K562 (cell line): ENCODE results near the gene ATP6V1F. TPM values are rescaled to one million over a fixed set of nuclear protein-coding genes. Genes with fewer than 3 reads are reported as not detected.
A peak's percentile ranks its signal among the peaks of the same experiment; 100 is the strongest.

Experiments
- LARP7 ChIP-seq: fragments of 450-650 bp; IDR thresholded peaks from 2 replicates; pipeline ENCODE4 v1.6.1; 2016
- MAZ ChIP-seq, 2 experiments: fragments of 450-650 bp in 1 of 2; sonication (generic) in 1 of 2; formaldehyde crosslinking; IDR thresholded peaks in 1 of 2; conservative IDR thresholded peaks in 1 of 2; 2 replicates each; pipeline versions ENCODE4 v1.4.0 to v1.5.0; 2020; ENCODE audit warnings: mild to moderate bottlenecking in 1 of 2, missing genetic modification reagents in 1 of 2
- NR2C2 ChIP-seq, 2 experiments: fragments of 200-800 bp in 1 of 2; sonication (Bioruptor generic) in 1 of 2; sonication (generic) in 1 of 2; formaldehyde crosslinking in 1 of 2; IDR thresholded peaks; 2 replicates each; pipeline versions ENCODE4 v1.6.1 to v1.8.0; 2016 to 2022; ENCODE audit warnings: mild to moderate bottlenecking in 1 of 2, missing compliant biosample characterization in 1 of 2, missing genetic modification characterization in 1 of 2, missing genetic modification reagents in 1 of 2
- OTX1 ChIP-seq: fragments of 450-650 bp; formaldehyde crosslinking; IDR thresholded peaks from 2 replicates; pipeline ENCODE4 v1.4.0; 2022; ENCODE audit warnings: mild to moderate bottlenecking
- PCBP2 ChIP-seq: fragments of 200-400 bp; formaldehyde crosslinking; IDR thresholded peaks from 2 replicates; pipeline ENCODE4 v1.6.1; 2018; ENCODE audit warnings: low read length, low read depth, mild to moderate bottlenecking, moderate library complexity; ENCODE audit not compliant: poor library complexity, severe bottlenecking
- PTBP1 ChIP-seq: fragments of 200-400 bp; formaldehyde crosslinking; IDR thresholded peaks from 2 replicates; pipeline ENCODE4 v1.6.1; 2017; ENCODE audit warnings: low read depth, low read length
- ZNF311 ChIP-seq: fragments of 250-450 bp; sonication (Bioruptor Pico); IDR thresholded peaks from 2 replicates; pipeline ENCODE4 v1.4.0; 2020; ENCODE audit warnings: mild to moderate bottlenecking, moderate library complexity
- polyA plus RNA-seq, 8 experiments: library from polyadenylated mRNA; depleted of rRNA in 4 of 8; stranded (reverse) in 5 of 8; unstranded in 3 of 8; fragments of >200 nt; fragmentation: Nextera tagmentation in 2 of 8; fragmentation: Illumina TruSeq in 1 of 8; extraction: Ambion mirVana in 2 of 8; extraction: Trizol in 1 of 8; gene quantifications; 2 replicates each; pipeline versions ENCODE4 v1.2.1 to v1.2.3, GENCODE V29; 2011 to 2014; ENCODE audit warnings: inconsistent platforms in 1 of 8, missing spikeins in 1 of 8
- total RNA-seq, 7 experiments: library from RNA; depleted of rRNA in 6 of 7; stranded (reverse); fragments of >200 nt in 6 of 7; fragmentation: Illumina TruSeq in 2 of 7; extraction: Trizol in 2 of 7; gene quantifications; 2 replicates each; pipeline versions ENCODE4 v1.2.1 to v1.2.3, GENCODE V29; 2011 to 2021; ENCODE audit warnings: low replicate concordance in 1 of 7
- TF ChIP-seq, protein P1 (sequence below): fragments of 450-650 bp; IDR thresholded peaks from 2 replicates; pipeline ENCODE4 v1.6.1; 2016; ENCODE audit warnings: mild to moderate bottlenecking, moderate library complexity
- TF ChIP-seq, protein P2 (sequence below): sonication (generic); formaldehyde crosslinking; IDR thresholded peaks from 2 replicates; pipeline ENCODE4 v1.8.0; 2022; ENCODE audit warnings: mild to moderate bottlenecking, missing genetic modification reagents

ATP6V1F gene
- total and polyA plus RNA-seq, 9 of the 15 experiments (the other 6 are each of a cell fraction or from before 2014, with no cell fraction given), result 206 to 1,123 (median 542) TPM

GRCh38 chr7:128902761-128903585 is 40.3 kb downstream of the ATP6V1F start (continued):
- TF ChIP-seq MAZ (CRISPR knock-in tag; conservative IDR thresholded peaks at IDR 0.05 in 1 of 2, IDR thresholded peaks at IDR 0.05 in 1 of 2) (no peak), NR2C2 (CRISPR knock-in tag; IDR thresholded peaks at IDR 0.05) (peak; percentile 41; the same call in 1 of the 2 replicates), NR2C2 (tag; IDR thresholded peaks at IDR 0.05) (peak; percentile 82), LARP7 (no peak), PCBP2 (no peak), PTBP1 (no peak), ZNF311 (CRISPR knock-in tag) (no peak), OTX1 (no peak)
- TF ChIP-seq, protein P1, sequence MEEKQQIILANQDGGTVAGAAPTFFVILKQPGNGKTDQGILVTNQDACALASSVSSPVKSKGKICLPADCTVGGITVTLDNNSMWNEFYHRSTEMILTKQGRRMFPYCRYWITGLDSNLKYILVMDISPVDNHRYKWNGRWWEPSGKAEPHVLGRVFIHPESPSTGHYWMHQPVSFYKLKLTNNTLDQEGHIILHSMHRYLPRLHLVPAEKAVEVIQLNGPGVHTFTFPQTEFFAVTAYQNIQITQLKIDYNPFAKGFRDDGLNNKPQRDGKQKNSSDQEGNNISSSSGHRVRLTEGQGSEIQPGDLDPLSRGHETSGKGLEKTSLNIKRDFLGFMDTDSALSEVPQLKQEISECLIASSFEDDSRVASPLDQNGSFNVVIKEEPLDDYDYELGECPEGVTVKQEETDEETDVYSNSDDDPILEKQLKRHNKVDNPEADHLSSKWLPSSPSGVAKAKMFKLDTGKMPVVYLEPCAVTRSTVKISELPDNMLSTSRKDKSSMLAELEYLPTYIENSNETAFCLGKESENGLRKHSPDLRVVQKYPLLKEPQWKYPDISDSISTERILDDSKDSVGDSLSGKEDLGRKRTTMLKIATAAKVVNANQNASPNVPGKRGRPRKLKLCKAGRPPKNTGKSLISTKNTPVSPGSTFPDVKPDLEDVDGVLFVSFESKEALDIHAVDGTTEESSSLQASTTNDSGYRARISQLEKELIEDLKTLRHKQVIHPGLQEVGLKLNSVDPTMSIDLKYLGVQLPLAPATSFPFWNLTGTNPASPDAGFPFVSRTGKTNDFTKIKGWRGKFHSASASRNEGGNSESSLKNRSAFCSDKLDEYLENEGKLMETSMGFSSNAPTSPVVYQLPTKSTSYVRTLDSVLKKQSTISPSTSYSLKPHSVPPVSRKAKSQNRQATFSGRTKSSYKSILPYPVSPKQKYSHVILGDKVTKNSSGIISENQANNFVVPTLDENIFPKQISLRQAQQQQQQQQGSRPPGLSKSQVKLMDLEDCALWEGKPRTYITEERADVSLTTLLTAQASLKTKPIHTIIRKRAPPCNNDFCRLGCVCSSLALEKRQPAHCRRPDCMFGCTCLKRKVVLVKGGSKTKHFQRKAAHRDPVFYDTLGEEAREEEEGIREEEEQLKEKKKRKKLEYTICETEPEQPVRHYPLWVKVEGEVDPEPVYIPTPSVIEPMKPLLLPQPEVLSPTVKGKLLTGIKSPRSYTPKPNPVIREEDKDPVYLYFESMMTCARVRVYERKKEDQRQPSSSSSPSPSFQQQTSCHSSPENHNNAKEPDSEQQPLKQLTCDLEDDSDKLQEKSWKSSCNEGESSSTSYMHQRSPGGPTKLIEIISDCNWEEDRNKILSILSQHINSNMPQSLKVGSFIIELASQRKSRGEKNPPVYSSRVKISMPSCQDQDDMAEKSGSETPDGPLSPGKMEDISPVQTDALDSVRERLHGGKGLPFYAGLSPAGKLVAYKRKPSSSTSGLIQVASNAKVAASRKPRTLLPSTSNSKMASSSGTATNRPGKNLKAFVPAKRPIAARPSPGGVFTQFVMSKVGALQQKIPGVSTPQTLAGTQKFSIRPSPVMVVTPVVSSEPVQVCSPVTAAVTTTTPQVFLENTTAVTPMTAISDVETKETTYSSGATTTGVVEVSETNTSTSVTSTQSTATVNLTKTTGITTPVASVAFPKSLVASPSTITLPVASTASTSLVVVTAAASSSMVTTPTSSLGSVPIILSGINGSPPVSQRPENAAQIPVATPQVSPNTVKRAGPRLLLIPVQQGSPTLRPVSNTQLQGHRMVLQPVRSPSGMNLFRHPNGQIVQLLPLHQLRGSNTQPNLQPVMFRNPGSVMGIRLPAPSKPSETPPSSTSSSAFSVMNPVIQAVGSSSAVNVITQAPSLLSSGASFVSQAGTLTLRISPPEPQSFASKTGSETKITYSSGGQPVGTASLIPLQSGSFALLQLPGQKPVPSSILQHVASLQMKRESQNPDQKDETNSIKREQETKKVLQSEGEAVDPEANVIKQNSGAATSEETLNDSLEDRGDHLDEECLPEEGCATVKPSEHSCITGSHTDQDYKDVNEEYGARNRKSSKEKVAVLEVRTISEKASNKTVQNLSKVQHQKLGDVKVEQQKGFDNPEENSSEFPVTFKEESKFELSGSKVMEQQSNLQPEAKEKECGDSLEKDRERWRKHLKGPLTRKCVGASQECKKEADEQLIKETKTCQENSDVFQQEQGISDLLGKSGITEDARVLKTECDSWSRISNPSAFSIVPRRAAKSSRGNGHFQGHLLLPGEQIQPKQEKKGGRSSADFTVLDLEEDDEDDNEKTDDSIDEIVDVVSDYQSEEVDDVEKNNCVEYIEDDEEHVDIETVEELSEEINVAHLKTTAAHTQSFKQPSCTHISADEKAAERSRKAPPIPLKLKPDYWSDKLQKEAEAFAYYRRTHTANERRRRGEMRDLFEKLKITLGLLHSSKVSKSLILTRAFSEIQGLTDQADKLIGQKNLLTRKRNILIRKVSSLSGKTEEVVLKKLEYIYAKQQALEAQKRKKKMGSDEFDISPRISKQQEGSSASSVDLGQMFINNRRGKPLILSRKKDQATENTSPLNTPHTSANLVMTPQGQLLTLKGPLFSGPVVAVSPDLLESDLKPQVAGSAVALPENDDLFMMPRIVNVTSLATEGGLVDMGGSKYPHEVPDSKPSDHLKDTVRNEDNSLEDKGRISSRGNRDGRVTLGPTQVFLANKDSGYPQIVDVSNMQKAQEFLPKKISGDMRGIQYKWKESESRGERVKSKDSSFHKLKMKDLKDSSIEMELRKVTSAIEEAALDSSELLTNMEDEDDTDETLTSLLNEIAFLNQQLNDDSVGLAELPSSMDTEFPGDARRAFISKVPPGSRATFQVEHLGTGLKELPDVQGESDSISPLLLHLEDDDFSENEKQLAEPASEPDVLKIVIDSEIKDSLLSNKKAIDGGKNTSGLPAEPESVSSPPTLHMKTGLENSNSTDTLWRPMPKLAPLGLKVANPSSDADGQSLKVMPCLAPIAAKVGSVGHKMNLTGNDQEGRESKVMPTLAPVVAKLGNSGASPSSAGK, result peak; percentile 73
- TF ChIP-seq, protein P2, sequence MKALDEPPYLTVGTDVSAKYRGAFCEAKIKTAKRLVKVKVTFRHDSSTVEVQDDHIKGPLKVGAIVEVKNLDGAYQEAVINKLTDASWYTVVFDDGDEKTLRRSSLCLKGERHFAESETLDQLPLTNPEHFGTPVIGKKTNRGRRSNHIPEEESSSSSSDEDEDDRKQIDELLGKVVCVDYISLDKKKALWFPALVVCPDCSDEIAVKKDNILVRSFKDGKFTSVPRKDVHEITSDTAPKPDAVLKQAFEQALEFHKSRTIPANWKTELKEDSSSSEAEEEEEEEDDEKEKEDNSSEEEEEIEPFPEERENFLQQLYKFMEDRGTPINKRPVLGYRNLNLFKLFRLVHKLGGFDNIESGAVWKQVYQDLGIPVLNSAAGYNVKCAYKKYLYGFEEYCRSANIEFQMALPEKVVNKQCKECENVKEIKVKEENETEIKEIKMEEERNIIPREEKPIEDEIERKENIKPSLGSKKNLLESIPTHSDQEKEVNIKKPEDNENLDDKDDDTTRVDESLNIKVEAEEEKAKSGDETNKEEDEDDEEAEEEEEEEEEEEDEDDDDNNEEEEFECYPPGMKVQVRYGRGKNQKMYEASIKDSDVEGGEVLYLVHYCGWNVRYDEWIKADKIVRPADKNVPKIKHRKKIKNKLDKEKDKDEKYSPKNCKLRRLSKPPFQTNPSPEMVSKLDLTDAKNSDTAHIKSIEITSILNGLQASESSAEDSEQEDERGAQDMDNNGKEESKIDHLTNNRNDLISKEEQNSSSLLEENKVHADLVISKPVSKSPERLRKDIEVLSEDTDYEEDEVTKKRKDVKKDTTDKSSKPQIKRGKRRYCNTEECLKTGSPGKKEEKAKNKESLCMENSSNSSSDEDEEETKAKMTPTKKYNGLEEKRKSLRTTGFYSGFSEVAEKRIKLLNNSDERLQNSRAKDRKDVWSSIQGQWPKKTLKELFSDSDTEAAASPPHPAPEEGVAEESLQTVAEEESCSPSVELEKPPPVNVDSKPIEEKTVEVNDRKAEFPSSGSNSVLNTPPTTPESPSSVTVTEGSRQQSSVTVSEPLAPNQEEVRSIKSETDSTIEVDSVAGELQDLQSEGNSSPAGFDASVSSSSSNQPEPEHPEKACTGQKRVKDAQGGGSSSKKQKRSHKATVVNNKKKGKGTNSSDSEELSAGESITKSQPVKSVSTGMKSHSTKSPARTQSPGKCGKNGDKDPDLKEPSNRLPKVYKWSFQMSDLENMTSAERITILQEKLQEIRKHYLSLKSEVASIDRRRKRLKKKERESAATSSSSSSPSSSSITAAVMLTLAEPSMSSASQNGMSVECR (CRISPR knock-in tag), result no peak
